ENCODE results near the gene EEF1AKMT4. TPM values are rescaled to one million over a fixed set of nuclear protein-coding genes. Genes with fewer than 3 reads are reported as not detected.

EEF1AKMT4 gene
- total and polyA plus RNA-seq, 3 experiments from 2014 or later = 5.3 to 14.5 (median 13.2) TPM

DNA sequence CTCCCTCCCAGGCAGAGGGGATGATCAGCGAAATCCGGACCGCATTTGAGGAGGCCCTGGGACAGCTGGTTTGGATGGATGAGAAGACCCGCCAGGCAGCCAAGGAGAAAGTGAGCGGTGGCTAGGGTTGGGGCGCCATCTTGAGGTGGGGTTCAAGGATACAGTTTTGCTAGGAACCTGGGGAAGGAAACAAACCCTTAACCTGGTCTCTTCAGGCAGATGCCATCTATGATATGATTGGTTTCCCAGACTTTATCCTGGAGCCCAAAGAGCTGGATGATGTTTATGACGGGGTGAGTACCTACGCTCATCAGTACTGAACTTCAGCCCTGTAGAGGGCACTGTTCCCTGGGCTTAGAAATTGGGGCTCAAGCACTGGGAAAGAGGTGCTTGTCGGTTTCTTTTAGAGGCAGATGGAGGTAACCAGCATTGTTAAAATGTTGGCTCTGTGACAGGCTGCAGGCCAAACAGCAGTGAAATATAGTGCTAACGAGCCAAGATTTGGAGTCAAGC, 40.0 kb downstream of the EEF1AKMT4 start:
- Mint-ChIP-seq H3K27me3 (peaks cover 8 to 15% of the 10 kb centered on the region in 2 donors), H3K4me1 (peaks cover 0 to 4% (median 0%) of the 10 kb centered on the region in 3 donors), H3K36me3 (no peaks in the 10 kb centered on the region), H3K9me3 (no peaks in the 10 kb centered on the region), H3K27ac (peak overlapping the region in 2 of 8 donors; percentile 17 to 92), H3K4me3 (no peak overlapping the region)
- Histone ChIP-seq H3K4me1 (ENCODE audit: insufficient read depth, low read length) (no peaks in the 10 kb centered on the region), H3K36me3 (ENCODE audit: insufficient read depth, low read length) (no peaks in the 10 kb centered on the region), H3K27ac (ENCODE audit: low read depth, low read length) (no peak overlapping the region), H3K9me3 (ENCODE audit: low read length) (no peaks in the 10 kb centered on the region), H3K4me3 (ENCODE audit: low read length) (no peak overlapping the region), H3K27me3 (ENCODE audit: insufficient read depth, low read length, poor library complexity, severe bottlenecking) (no peaks in the 10 kb centered on the region)
- peak; percentile 21 to 66 (median 32) for DNase-seq
- ChIA-PET CTCF (interaction anchor here (0.6 to 2.6 kb wide), 5 partner anchors 21 to 393 kb away, joined by 3 to 8 read pairs (median 3); no protein-coding TSS in a partner anchor), POLR2A (interaction anchor here (1.1 kb wide), 1 partner anchor 24 kb away, joined by 5 read pairs; no protein-coding TSS in a partner anchor)

DNA sequence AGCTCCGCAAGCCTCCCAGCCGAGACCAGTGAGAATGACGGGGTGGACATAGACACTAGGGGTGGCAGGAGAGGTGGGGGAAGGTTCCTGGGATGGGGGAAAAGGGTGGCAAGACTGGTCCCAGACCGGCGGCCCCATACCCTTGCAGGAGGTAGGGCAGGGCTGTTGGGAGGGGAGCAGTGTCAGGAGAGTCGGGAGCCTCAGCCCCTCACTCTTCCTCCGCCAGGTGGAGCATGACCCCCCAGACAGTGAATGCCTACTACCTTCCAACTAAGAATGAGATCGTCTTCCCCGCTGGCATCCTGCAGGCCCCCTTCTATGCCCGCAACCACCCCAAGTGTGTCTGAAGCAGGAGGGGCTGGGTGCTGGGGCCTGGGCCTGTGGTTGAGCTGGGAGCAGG, 40.9 kb downstream of the EEF1AKMT4 start:
- Histone ChIP-seq H3K27me3 (ENCODE audit: insufficient read depth, low read length, poor library complexity, severe bottlenecking) (no peaks in the 10 kb centered on the region), H3K4me3 (ENCODE audit: low read length) (no peak overlapping the region), H3K4me1 (ENCODE audit: insufficient read depth, low read length) (no peaks in the 10 kb centered on the region), H3K9me3 (ENCODE audit: low read length) (no peaks in the 10 kb centered on the region), H3K27ac (ENCODE audit: low read depth, low read length) (no peak overlapping the region), H3K36me3 (ENCODE audit: insufficient read depth, low read length) (no peaks in the 10 kb centered on the region)
- peaks cover 9 to 14% of the 10 kb centered on the region in 2 donors for H3K27me3 Mint-ChIP-seq
- no peaks in the 10 kb centered on the region for H3K36me3 Mint-ChIP-seq
- ChIA-PET POLR2A (no interaction called here), CTCF (interaction anchor here (0.9 to 2.6 kb wide), 2 partner anchors 63 to 393 kb away, joined by 3 to 8 read pairs; no protein-coding TSS in a partner anchor)
- H3K9me3 Mint-ChIP-seq = no peaks in the 10 kb centered on the region
- no peak overlapping the region for H3K27ac Mint-ChIP-seq
- no peak for DNase-seq
- no peak overlapping the region for H3K4me3 Mint-ChIP-seq
- peaks cover 0 to 4% (median 0%) of the 10 kb centered on the region in 3 donors for H3K4me1 Mint-ChIP-seq

DNA sequence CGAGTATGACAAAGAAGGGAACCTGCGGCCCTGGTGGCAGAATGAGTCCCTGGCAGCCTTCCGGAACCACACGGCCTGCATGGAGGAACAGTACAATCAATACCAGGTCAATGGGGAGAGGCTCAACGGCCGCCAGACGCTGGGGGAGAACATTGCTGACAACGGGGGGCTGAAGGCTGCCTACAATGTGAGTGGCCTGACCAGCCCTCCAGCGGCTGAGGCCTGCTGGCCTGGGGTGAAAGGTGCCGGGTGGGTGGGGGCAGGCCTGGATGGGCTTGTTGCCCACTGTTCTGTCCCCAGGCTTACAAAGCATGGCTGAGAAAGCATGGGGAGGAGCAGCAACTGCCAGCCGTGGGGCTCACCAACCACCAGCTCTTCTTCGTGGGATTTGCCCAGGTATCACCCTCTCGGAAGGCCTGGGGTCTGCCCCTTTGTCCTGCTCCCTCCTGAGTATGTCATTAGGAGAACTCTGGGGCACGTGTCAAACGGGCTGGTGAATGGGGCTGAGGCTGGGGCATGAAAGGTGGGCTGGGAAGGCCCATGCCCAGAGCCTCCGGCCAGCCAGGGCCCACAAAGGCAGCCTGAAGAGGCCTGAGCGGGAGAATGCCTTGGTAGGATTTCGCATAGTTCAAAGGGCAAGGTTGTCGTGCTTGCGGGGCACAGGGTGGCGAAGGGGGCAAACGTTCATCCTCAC, 41.7 kb downstream of the EEF1AKMT4 start:
- DNase-seq = no peak
- Mint-ChIP-seq H3K9me3 (no peaks in the 10 kb centered on the region), H3K27me3 (peaks cover 6 to 9% of the 10 kb centered on the region in 2 donors), H3K27ac (peak overlapping the region in 1 of 8 donors; percentile 47), H3K36me3 (no peaks in the 10 kb centered on the region), H3K4me3 (no peak overlapping the region), H3K4me1 (peaks cover 0 to 4% (median 0%) of the 10 kb centered on the region in 3 donors)
- no peak overlapping the region for H3K27ac ChIP-seq (ENCODE audit: low read depth, low read length)
- H3K4me3 ChIP-seq (ENCODE audit: low read length) = no peak overlapping the region
- no peaks in the 10 kb centered on the region for H3K27me3 ChIP-seq (ENCODE audit: insufficient read depth, low read length, poor library complexity, severe bottlenecking)
- H3K36me3 ChIP-seq (ENCODE audit: insufficient read depth, low read length) = no peaks in the 10 kb centered on the region
- no peaks in the 10 kb centered on the region for H3K4me1 ChIP-seq (ENCODE audit: insufficient read depth, low read length)
- POLR2A ChIA-PET = no interaction called here
- no peaks in the 10 kb centered on the region for H3K9me3 ChIP-seq (ENCODE audit: low read length)
- CTCF ChIA-PET = interaction anchor here (0.9 to 2.6 kb wide), 4 partner anchors 64 to 394 kb away, joined by 3 to 8 read pairs (median 3); no protein-coding TSS in a partner anchor

DNA sequence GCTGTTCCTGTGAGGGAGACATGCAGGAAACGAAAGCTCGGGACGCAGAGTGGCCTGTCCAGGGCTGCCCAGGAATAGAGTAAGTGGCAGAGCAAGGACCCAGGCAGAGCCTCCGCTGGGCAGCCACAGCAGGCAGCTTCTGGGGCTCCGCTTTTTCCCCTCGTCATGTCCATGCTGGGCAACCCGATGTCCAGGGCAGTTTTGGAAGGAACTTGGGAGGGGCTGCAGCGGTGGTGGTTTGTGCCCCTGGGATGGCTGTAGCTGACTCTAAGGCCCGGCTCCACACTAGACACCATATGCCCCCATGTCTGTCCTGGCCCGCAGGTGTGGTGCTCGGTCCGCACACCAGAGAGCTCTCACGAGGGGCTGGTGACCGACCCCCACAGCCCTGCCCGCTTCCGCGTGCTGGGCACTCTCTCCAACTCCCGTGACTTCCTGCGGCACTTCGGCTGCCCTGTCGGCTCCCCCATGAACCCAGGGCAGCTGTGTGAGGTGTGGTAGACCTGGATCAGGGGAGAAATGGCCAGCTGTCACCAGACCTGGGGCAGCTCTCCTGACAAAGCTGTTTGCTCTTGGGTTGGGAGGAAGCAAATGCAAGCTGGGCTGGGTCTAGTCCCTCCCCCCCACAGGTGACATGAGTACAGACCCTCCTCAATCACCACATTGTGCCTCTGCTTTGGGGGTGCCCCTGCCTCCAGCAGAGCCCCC, 42.4 kb downstream of the EEF1AKMT4 start:
- POLR2A ChIA-PET = no interaction called here

DNA sequence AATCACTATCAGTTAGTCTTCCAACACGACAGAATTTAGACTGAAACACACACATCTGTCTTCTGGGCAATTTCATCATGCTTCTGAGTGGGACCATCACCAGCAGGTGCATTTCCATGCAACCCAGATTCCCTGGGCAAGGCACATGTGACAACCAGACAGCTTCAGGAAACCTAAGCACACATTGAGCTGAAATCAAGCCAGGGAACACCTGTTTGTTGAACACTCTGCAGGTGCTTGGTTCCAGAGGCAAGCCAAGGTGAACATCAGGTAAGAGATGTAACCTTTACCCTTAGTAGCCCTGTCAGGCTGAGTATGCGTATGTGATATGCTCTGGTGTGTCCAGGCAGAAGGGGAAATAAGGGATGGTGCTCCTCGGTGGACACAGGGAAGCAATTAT, 46.3 kb downstream of the EEF1AKMT4 start:
- DNase-seq = no peak
- no peaks in the 10 kb centered on the region for H3K27me3 ChIP-seq (ENCODE audit: insufficient read depth, low read length, poor library complexity, severe bottlenecking)
- H3K4me1 ChIP-seq (ENCODE audit: insufficient read depth, low read length) = peaks cover 14% of the 10 kb centered on the region
- Mint-ChIP-seq H3K4me1 (peaks cover 20 to 26% (median 22%) of the 10 kb centered on the region in 3 donors), H3K27ac (no peak overlapping the region), H3K9me3 (no peaks in the 10 kb centered on the region), H3K36me3 (peaks cover 0 to 20% (median 0%) of the 10 kb centered on the region in 3 donors), H3K4me3 (peak overlapping the region in 3 of 7 donors; percentile 15 to 49 (median 40)), H3K27me3 (peaks cover 0 to 4% of the 10 kb centered on the region in 2 donors)
- ChIA-PET CTCF (no interaction called here), POLR2A (no interaction called here)
- no peaks in the 10 kb centered on the region for H3K9me3 ChIP-seq (ENCODE audit: low read length)
- peaks cover 5% of the 10 kb centered on the region for H3K36me3 ChIP-seq (ENCODE audit: insufficient read depth, low read length)
- H3K27ac ChIP-seq (ENCODE audit: low read depth, low read length) = no peak overlapping the region
- no peak overlapping the region for H3K4me3 ChIP-seq (ENCODE audit: low read length)

More for the DNA sequence above, 42.4 kb downstream of the EEF1AKMT4 start:
- no peak for DNase-seq
- H3K9me3 ChIP-seq (ENCODE audit: low read length) = no peaks in the 10 kb centered on the region
- H3K36me3 ChIP-seq (ENCODE audit: insufficient read depth, low read length) = no peaks in the 10 kb centered on the region
- H3K27ac ChIP-seq (ENCODE audit: low read depth, low read length) = no peak overlapping the region
- Mint-ChIP-seq H3K4me3 (no peak overlapping the region), H3K27me3 (peaks cover 3 to 9% of the 10 kb centered on the region in 2 donors), H3K36me3 (no peaks in the 10 kb centered on the region), H3K4me1 (peaks cover 0 to 4% (median 0%) of the 10 kb centered on the region in 3 donors), H3K27ac (peak overlapping the region in 1 of 8 donors; percentile 47), H3K9me3 (no peaks in the 10 kb centered on the region)
- no peak overlapping the region for H3K4me3 ChIP-seq (ENCODE audit: low read length)
- CTCF ChIA-PET = interaction anchor here (0.9 to 1.1 kb wide), 2 partner anchors 65 to 388 kb away, joined by 3 read pairs; no protein-coding TSS in a partner anchor
- no peaks in the 10 kb centered on the region for H3K27me3 ChIP-seq (ENCODE audit: insufficient read depth, low read length, poor library complexity, severe bottlenecking)
- no peaks in the 10 kb centered on the region for H3K4me1 ChIP-seq (ENCODE audit: insufficient read depth, low read length)

DNA sequence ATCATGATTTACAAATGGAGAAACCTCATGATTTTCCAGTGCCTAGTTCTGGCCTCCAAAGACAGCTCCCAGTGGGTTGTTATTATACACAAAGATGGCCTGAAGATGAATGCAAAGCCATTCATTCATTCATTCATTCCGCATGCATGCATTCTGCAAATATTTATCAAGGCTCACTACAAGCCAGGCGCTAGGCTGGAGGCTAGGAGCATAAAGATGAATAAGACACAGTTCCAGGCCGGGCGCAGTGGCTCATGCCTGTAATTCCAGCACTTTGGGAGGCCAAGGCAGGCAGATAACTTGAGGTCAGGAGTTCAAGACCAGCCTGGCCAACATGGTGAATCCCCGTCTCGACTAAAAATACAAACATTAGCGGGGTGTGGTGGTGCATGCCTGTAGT, 47.1 kb downstream of the EEF1AKMT4 start:
- no peak for DNase-seq
- ChIA-PET POLR2A (no interaction called here), CTCF (no interaction called here)
- Mint-ChIP-seq H3K27me3 (peaks cover 0 to 4% of the 10 kb centered on the region in 2 donors), H3K36me3 (peaks cover 0 to 26% (median 2%) of the 10 kb centered on the region in 3 donors), H3K4me1 (peaks cover 20 to 28% (median 26%) of the 10 kb centered on the region in 3 donors), H3K27ac (peak overlapping the region in 1 of 8 donors; percentile 86), H3K9me3 (no peaks in the 10 kb centered on the region), H3K4me3 (peak overlapping the region in 2 of 7 donors; percentile 91 to 93)
- Histone ChIP-seq H3K9me3 (ENCODE audit: low read length) (no peaks in the 10 kb centered on the region), H3K36me3 (ENCODE audit: insufficient read depth, low read length) (peaks cover 13% of the 10 kb centered on the region), H3K27me3 (ENCODE audit: insufficient read depth, low read length, poor library complexity, severe bottlenecking) (no peaks in the 10 kb centered on the region), H3K27ac (ENCODE audit: low read depth, low read length) (no peak overlapping the region), H3K4me1 (ENCODE audit: insufficient read depth, low read length) (peaks cover 14% of the 10 kb centered on the region), H3K4me3 (ENCODE audit: low read length) (no peak overlapping the region)

GRCh38 chr3:184298759-184299487, 49.5 kb downstream of the EEF1AKMT4 start, which contains the start of gene PSMD2:
Gene PSMD2 (plus strand): TSS chr3:184299241. CDS start chr3:184299267, 26 bp downstream.
- H3K36me3 ChIP-seq (ENCODE audit: insufficient read depth, low read length) = peaks cover 35% of the 10 kb centered on the region
- Mint-ChIP-seq H3K4me3 (peak within 1 kb of the TSS; percentile 89 to 96 (median 92)), H3K9me3 (no peaks in the 10 kb centered on the region), H3K4me1 (peaks cover 23 to 36% (median 36%) of the 10 kb centered on the region in 3 donors), H3K27me3 (peaks cover 0 to 4% of the 10 kb centered on the region in 2 donors), H3K36me3 (peaks cover 1 to 49% (median 12%) of the 10 kb centered on the region in 3 donors), H3K27ac (peak within 1 kb of the TSS; percentile 86 to 95 (median 94))
- no peaks in the 10 kb centered on the region for H3K9me3 ChIP-seq (ENCODE audit: low read length)
- peak within 1 kb of the TSS; percentile 78 for H3K4me3 ChIP-seq (ENCODE audit: low read length)
- H3K27me3 ChIP-seq (ENCODE audit: insufficient read depth, low read length, poor library complexity, severe bottlenecking) = no peaks in the 10 kb centered on the region
- peak within 1 kb of the TSS; percentile 79 for H3K27ac ChIP-seq (ENCODE audit: low read depth, low read length)
- CTCF ChIA-PET = interaction anchor here (0.7 kb wide), 1 partner anchor 164 kb away, joined by 3 read pairs; the partner anchor contains the start of gene EIF2B5
- peak; percentile 95 to 98 (median 98) for DNase-seq
- POLR2A ChIA-PET = interaction anchor here (0.8 to 1.5 kb wide), 2 partner anchors 114 to 125 kb away, joined by 4 to 5 read pairs; no protein-coding TSS in a partner anchor
- H3K4me1 ChIP-seq (ENCODE audit: insufficient read depth, low read length) = peaks cover 14% of the 10 kb centered on the region

Measured in CD8-positive, alpha-beta memory T cell (primary cell).